ENCODE results near the gene RNF149.
A peak's percentile ranks its signal among the peaks of the same experiment; 100 is the strongest.
"Not testable (repeated sequence)": the region's sequence is repeated elsewhere in the genome, so short reads cannot be mapped to it uniquely, and the experiment has no call there.

RNF149 gene

DNA sequence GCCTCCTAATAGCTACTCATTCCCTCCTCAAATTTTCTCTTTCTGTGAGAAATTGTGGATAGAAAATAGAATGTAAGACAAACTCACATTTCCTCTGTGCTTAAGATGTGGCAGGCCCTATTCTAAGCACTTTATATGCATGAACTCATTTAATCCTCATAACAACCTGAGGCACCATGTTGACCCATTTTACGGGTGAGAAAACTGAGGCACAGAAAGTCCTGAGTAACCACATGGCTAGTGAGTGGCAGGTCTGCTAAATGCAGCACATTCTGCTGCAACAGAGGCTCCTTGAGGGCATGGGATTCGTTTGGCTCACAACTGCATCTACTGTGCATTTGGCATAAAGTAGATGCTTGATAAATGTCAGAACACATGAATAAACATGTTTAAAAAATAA lies 22.7 kb upstream of the RNF149 start:
- H3K4me3 ChIP-seq (ENCODE audit: low read depth, low read length) = no peak overlapping the region

DNA sequence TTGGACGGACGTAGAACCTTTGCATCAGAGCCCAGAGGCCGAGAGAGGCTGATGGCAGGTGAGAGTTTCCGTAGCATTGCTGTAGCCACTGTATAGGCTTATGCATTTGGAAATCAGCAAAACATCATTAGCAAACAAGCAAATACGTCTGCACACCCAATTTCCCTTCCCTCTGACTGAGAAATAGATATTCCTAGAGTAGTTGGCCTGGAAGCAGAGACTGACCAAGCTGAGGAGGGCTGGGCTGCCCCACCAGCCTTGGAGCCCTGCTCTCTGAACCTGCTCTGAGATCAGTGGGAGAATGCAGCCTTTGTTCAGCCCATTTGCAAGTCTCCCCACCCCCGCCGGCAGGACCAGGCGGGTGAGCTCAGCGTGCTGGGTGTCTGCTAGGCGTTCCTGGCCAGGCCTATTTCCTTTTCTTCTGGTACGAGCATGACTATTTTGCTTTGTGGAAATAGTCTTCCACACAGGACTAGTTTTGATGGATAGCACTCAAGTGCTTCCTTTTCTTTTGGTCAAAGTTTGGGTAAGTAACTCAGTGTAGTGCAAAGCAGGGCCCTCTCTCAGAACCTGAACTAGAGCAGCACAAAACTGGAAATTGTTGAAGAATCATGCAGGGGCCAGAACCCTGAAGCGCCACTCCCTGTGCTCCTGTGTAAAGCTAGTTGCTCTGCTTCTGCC lies 21.9 kb upstream of the RNF149 start:
- no peak overlapping the region for H3K4me3 ChIP-seq (ENCODE audit: low read depth, low read length)

DNA sequence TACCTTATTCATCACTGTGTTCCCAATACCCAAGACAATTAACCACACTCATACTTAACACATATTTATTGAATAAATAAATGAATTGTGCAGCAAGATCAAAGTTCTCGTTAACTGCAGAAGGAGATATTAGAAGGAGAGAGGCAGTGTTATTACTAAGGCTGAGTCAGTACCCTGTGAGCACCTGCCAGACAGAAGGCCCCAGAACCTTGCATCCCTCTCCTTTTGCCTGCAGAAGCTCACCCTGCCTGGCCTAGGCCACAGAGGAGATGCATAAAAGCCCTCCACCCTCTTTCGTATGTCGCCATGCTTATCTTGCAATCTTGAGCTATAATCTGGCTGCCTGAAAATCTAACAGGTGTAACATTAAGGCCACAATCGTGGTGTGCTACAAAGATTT lies 20.5 kb upstream of the RNF149 start:
- no peak overlapping the region for H3K4me3 ChIP-seq (ENCODE audit: low read depth, low read length)

DNA sequence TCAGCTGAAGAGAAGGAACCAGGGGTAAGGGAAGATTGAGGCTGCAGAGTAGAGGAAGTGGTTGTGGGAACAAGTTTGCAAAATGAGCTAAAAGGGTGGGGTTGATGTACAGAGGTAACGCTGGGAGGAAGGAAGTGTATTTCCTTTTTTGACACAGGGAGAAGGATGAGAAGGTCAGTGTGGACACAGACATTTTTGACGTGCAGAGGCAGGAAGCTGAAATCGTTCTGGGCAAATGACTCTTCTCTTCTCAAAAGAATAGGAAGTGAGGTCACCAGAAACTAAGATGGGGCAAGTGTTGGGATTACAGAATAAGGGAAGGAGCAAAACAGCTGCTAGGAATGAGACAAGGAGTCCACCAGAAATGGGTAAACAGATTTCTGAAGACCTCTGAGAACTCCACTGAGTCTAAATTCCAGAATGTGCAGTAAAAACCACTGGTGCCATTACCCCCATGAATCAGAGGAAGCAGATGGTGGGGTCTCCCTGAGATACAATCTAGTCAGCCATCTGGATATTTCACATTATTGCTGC lies 20.0 kb upstream of the RNF149 start:
- H3K4me3 ChIP-seq (ENCODE audit: low read depth, low read length) = no peak overlapping the region

DNA sequence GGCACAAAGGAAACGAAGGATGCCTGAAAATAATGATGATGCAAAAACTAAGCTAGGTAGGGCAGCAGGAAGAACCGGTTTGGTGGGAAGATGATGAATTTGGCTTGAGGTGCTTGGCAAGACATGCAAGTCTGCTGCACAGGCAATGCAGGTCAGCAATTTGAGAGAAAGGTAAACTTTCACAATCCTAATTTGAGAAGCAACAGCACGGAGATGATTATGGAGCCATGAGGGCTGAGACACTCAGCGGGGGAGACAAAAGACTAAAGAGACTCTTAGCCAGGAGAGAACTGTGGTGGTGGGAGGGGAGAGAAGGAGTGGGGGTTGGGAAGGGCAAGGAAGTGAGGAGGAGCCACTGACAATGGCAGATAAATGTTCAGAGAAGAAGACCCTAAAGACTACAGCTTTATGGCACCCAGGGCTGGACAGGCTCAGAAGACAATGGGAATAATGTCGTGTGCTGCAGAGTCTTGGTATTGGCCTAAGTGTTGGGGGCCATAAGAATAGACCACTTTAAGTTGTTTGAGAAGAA lies 19.4 kb upstream of the RNF149 start:
- H3K4me3 ChIP-seq (ENCODE audit: low read depth, low read length) = no peak overlapping the region

DNA sequence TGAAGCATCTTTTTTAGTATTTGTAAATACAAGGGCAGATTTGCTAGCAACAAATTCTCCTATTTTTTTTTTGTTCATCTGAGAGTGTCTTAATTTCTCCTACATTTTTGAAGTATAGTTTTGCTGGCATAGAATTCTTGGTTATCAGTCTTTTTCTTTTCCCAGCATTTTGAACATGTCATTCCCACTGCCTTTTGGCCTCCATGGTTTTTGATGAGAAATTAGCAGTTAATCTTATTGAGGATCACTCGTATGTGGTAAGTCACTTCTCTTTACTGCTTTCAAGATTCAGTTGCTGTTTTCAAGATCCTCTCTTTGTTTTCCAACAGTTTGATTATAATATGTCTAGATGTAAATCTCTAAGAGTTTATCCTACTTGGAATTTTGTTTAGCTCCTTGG lies 16.9 kb upstream of the RNF149 start:
- no peak overlapping the region for H3K4me3 ChIP-seq (ENCODE audit: low read depth, low read length)

DNA sequence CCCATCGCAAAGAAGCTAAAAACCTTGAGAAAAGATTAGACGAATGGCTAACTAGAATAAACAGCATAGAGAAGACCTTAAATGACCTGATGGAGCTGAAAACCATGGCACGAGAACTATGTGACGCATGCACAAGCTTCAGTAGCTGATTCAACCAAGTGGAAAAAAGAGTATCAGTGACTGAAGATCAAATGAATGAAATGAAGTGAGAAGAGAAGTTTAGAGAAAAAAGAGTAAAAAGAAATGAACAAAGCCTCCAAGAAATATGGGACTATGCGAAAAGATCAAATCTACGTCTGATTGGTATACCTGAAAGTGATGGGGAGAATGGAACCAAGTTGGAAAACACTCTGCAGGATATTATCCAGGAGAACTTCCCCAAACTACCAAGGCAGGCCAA lies 8.1 kb upstream of the RNF149 start:
- not testable (repeated sequence) for H3K4me3 ChIP-seq (ENCODE audit: low read depth, low read length)

DNA sequence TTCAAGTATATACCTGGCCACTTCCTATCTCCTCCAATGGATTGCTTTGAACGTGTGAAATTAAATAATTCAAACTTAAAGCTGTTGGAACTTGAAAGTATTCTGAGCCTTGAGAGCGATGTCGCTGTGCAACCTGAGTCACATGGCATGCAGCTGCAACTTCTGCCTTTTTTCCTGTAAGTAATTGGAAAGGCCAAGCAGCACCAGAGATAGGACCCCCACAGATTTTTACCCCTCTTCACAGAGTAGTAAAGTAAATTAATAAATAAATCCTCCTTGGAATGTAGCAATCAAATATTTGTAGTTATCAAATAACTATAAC lies 3.2 kb upstream of the RNF149 start:
- H3K4me3 ChIP-seq (ENCODE audit: low read depth, low read length) = no peak overlapping the region

DNA sequence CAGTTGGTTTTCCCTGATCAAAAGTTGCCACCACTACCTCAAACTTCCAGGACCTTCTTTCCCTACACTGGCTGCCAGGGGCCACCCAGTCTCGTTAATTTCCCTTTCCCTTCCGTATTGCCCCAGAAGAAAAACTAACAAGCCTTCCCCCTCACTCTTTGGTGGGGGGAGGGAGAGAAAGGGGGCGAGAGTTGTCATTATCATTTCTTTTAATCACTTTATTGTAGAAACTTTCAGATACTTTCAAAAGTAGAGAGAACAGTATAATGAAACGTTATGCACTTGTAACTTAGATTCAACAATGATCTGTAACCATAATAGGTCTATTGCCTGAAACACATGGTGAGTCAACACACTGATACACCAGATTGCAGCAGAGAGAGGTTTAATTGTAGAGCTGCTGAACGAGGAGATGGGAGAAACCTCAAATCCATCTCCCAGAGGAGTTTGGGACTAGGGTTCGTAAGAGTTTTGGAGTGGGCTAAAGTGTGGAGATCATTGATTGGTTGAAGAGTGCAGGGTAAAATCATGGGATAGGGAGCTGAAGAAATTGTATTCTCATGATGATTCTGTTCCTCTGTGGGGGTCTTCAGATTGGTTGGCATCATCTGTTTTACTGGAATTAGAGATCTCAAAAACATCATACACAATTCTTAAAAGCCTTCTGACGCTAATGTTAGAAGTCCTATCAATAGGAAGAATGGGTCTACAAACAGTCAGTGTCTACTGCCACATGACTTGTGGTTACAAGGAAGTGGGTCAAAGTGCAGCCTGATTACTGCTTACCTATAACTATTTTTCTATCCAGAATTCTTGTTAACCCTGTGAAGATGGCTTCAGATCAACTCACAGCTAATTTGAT lies 2.6 kb upstream of the RNF149 start:
- H3K4me3 ChIP-seq (ENCODE audit: low read depth, low read length) = no peak overlapping the region

DNA sequence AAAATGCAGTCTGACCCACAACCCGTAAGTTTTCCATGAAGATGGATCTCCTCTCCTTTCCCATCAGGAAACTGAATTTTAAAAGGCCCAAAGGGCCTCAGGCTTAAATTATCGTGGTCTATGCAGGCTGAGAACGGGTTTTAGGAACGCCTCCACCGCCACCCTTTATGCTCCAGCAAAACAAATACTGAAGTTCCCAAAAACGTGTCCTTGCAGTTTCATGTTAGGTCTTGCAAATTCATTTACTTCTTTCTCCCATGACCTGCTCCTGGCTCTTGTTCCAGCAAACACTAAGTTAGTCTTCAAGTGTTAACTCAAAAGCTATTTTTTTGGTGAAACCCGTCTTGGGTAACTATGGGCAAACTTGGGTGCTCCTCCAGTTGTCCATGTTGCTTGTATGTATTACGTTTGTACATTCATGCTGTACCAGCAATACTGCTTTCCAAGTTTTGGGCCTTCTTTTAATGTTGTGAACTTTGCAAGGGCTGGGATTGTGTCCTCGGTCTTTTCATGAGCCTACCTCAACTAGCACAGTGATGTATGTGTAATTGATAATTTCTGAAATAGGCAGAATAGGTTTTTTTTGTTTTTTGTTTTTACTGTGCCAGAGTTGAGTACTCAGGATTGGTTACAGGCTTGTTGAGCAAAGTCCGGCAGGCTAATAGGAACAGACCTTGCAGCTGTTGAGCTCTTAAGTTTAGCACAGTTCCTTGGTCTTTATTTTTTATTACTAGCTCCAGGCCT lies 1.8 kb upstream of the RNF149 start:
- H3K4me3 ChIP-seq (ENCODE audit: low read depth, low read length) = no peak overlapping the region

DNA sequence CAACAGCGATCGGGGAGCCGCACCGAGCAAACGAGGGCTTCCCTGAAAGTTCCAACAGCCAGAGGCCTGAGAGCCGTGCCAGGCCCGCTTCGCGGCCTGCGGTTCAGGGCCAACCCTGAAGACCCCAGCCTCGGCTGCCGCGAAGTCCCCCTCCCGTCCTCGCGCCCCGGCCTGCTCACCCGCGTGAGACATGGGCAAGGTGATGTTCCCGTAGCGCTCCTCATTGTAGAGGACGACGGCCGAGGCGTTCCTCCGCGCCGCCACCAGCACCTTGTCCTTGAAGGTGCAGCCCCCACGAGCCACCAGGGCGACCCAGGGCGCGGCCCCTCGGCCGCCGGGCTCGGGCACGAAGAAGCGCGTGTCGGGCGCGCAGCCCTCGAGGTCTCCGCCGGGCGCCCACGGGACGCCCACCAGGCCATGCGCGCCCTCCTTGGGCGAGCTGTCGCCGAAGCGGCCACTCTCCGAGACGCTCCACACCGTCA lies 510 bp downstream of the RNF149 start:
- peak overlapping the region; percentile 72 for H3K4me3 ChIP-seq (ENCODE audit: low read depth, low read length)

DNA sequence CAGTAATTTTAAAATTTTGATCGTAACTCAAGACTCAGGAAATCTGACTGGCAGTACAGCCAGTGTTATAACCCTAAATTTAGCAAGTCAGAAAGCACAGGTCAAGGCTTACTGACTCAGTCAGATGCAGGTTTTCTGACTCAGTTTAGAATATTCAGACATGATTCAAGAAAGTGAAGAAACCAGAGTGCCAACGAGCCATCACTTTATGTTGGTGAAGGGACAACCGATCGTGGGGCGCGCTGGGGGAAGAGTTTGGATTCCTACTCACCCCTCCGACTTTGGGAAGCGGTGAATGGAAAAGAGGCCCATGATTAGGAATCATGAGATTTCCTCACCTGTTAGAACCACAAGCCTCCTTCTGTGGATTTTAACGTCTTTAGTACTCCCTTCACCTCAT lies 998 bp downstream of the RNF149 start:
- peak overlapping the region; percentile 72 for H3K4me3 ChIP-seq (ENCODE audit: low read depth, low read length)

DNA sequence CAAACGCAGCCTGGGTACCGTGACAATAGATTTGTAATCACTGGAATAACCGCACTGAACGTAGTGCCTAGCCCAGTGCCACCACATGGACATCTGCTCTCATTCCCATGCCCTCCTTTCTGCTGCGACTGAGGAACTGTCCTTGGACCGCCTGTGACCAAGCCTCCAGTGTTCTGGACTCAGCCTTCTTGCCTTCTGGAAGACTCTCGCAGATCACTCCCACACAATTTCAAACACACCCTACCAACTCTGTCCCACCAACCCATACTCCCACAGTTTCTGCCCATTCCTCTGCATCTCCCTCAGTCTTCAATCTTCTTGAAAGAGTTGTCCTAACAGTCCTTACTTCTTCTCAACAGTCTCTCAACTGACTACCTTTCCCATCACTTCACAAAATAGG lies 2.1 kb downstream of the RNF149 start:
- H3K4me3 ChIP-seq (ENCODE audit: low read depth, low read length) = no peak overlapping the region

DNA sequence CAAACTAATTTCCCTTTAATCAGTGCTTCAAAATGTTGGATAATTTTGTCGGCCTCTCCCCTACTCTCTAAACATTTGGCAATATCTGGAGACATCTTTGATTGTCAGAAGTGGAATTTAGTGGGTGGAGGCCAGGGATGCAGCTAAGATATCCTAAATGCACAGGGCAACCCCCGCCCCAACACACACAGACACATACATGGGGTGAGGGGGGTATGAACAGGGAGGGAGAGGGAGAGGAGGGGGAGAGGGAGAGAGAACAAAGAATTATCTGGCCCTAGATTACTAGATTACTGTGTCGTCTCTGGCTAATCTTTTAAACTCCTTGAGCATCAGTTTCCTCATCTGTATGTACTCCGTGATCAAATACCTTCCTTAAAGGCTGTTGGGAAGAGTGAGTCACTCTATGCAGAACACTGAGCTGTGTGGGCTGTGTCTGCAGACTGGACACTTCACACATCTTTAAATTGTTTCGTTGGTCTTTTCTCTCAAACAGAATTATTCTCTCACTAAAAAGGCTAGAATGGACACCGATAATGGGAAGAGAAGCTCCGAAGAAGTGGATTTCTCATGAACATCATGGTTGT lies 2.9 kb downstream of the RNF149 start:
- no peak overlapping the region for H3K4me3 ChIP-seq (ENCODE audit: low read depth, low read length)

DNA sequence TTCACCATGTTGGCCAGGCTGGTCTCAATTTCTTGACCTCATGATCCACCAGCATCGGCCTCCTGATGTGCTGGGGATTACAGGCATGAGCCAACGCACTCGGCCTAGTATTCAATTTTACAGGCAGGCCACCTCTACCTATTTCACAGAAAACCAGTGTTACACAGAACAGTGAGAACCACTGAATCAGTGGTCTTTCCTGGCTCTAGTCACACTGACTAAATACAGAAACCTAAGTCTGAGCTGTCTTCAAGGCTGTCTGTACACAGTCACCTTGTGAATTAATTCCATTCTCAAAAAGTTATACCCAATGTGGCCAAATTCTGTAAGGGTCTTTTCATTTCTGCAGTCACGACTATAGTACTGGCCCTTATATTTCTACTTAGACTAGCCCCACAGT lies 3.5 kb downstream of the RNF149 start:
- H3K4me3 ChIP-seq (ENCODE audit: low read depth, low read length) = no peak overlapping the region

DNA sequence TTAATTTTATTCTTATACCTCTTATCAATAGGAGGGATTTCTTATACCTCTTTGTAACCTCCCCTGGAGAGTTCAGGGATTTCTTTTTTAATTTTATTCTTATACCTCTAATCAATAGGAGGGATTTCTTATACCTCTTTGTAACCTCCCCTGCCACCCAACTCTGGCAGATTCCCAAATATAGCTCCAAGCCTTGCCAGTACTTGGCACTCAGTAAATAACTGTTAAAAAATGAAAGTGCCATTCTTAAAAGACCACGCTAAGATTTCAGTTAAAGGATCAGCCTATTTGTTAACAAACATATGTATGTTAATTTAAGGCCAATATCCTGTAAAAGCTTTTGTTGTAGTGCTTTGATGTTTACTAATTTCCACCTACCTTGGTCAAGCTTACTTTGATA lies 4.8 kb downstream of the RNF149 start:
- H3K4me3 ChIP-seq (ENCODE audit: low read depth, low read length) = no peak overlapping the region

DNA sequence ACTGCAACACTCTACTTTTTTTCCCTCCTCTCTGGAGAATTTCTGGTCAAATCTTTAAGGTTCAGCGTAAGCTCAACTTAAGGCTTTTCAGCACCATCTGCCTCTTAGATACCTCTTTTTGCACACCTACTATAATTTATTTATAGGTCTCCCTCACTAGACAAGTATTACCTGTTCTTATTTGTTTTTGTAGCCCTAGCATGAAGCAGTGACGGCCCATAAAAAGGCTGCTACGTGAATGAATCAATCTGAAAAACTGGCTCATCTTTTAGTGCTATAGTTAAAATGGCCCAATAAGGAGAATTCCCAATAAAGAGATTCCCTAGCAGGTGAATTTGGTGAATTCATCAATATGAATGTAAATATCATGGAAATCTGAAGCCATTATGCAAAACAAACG lies 6.5 kb downstream of the RNF149 start:
- H3K4me3 ChIP-seq (ENCODE audit: low read depth, low read length) = no peak overlapping the region

DNA sequence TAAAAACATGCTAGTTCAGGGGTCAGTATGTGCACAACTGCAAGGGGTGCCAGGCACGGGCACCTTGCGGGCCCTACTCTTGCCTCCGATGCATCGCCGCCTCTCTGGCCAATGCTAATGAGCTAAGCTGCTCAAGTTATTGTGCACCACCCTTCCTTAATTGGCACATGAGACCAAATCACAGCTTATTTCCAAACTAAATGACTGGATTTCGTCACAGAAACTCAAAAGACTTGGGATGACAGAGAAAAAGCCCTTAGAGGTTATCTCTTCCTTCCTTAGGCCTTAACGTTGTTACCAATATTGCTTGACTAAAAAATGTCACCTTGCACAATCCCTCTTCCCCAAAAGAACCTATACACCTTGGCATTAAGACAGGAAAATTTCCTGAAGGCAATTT lies 7.7 kb downstream of the RNF149 start:
- no peak overlapping the region for H3K4me3 ChIP-seq (ENCODE audit: low read depth, low read length)

DNA sequence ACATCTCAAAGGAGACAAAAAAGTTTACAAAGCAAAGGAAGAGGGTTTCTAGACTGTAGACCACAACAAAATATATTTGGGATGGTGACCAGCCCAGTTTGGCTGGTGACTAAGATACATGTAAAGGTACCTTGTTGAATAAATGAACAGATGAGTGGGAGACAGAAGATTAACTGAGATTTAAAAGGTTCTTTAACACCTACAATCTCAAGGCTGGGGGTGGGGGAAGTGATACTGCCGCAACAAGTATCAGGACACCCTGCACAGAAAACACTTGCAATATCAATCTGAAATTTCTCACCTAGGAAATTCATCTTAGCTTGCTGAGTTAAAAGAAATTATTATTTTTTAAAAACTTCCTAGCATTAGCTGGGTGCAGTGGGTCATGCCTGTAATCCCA lies 8.3 kb downstream of the RNF149 start:
- H3K4me3 ChIP-seq (ENCODE audit: low read depth, low read length) = no peak overlapping the region

DNA sequence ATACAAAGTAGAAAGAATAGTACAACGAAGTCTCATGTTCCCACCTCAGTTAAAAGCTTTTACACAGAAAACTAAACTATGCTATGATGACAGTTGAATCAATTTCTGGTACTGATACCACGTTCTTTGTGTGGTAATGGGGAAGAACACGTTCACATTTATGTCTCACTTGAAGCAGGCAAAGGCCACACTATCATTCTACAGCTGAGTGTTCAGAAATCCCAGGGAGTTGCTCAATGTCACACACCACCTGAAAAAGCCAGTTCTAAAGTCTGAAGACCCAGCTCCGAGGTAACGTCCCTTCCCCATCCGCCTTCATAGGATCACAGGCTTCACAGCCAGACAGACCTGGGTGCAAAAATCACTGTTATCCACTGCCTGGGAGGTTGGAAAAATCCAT lies 8.9 kb downstream of the RNF149 start:
- H3K4me3 ChIP-seq (ENCODE audit: low read depth, low read length) = no peak overlapping the region

DNA sequence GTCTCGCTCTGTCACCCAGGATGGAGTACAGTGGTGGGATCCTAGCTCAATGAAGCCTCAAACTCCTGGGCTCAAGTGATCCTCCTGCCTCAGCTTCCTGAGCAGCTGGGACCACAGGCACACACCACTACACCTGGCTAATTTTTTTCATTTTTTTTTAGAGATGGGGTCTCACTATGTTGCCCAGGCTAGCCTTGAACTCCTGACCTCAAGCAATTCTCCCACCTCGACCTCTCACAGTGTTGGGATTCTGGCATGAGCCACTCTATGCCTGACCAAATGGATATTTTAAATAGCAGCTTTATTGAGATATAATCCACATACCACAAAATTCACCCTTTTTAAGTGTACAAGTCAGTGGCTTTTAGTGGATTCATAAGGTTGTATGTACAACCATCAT lies 11.1 kb downstream of the RNF149 start:
- no peak overlapping the region for H3K4me3 ChIP-seq (ENCODE audit: low read depth, low read length)
